CD14-positive monocyte (primary cell): Measurements from ENCODE around the gene BRAT1. TPM values are rescaled to one million over a fixed set of nuclear protein-coding genes. Genes with fewer than 3 reads are reported as not detected.

Source experiments
- DNase-seq, 3 donors: peaks; one replicate each; pipeline ENCODE4 v3.0.0-alpha.2; 2011 to 2022
- H2AFZ ChIP-seq: 2 replicates; pipeline ENCODE4 v1.6.0; 2012; ENCODE audit warnings: mild to moderate bottlenecking, low read depth, low read length, inconsistent platforms; ENCODE audit not compliant: insufficient read depth, poor library complexity, severe bottlenecking
- H3K27ac ChIP-seq, 2 donors: 1 replicate in 1 of 2; 2 replicates in 1 of 2; pipeline ENCODE4 v1.5.1; 2012 to 2013; ENCODE audit warnings: low read length in 2 of 2, control low read depth in 1 of 2, inconsistent platforms in 1 of 2, low read depth in 1 of 2, mild to moderate bottlenecking in 1 of 2
- H3K27me3 ChIP-seq, 2 donors: one replicate each; pipeline versions ENCODE4 v1.6.0 to v1.6.1; 2011 to 2013; ENCODE audit warnings: low read length in 2 of 2; ENCODE audit not compliant: control insufficient read depth in 2 of 2, insufficient read depth in 2 of 2
- H3K36me3 ChIP-seq, 2 donors: replicated peaks in 1 of 2; 1 replicate in 1 of 2; 2 replicates in 1 of 2; pipeline versions ENCODE4 v1.5.1 to v1.6.1; 2012 to 2013; ENCODE audit warnings: low read length in 2 of 2, control low read depth in 1 of 2, inconsistent platforms in 1 of 2, mild to moderate bottlenecking in 1 of 2; ENCODE audit not compliant: insufficient read depth in 2 of 2, control insufficient read depth in 1 of 2
- H3K4me1 ChIP-seq, 2 donors: 1 replicate in 1 of 2; 2 replicates in 1 of 2; pipeline versions ENCODE4 v1.5.1 to v1.6.1; 2012 to 2013; ENCODE audit warnings: low read length in 2 of 2, control low read depth in 1 of 2, inconsistent platforms in 1 of 2, mild to moderate bottlenecking in 1 of 2, moderate library complexity in 1 of 2; ENCODE audit not compliant: insufficient read depth in 2 of 2, control insufficient read depth in 1 of 2
- H3K4me2 ChIP-seq: replicated peaks from 2 replicates; pipeline ENCODE3; 2012; ENCODE audit warnings: low read length, moderate library complexity, mild to moderate bottlenecking; ENCODE audit not compliant: poor library complexity, severe bottlenecking; ENCODE audit errors: extremely low read depth
- H3K4me3 ChIP-seq, 3 experiments: fragments of 200-600 bp in 1 of 3; sonication (generic) in 1 of 3; replicated peaks in 1 of 3; 1 replicate in 2 of 3; 2 replicates in 1 of 3; pipeline ENCODE4 v1.5.1; 2011 to 2013; ENCODE audit warnings: low read length in 3 of 3, mild to moderate bottlenecking in 3 of 3, control low read depth in 2 of 3, low read depth in 2 of 3, inconsistent platforms in 1 of 3, moderate library complexity in 1 of 3
- H3K79me2 ChIP-seq: 2 replicates; pipeline ENCODE4 v1.6.0; 2012; ENCODE audit warnings: mild to moderate bottlenecking, control low read depth, inconsistent platforms, low read length, moderate library complexity; ENCODE audit not compliant: insufficient read depth
- H3K9ac ChIP-seq: 2 replicates; pipeline ENCODE4 v1.6.0; 2017; ENCODE audit warnings: low read length, mild to moderate bottlenecking; ENCODE audit not compliant: insufficient read depth, poor library complexity, severe bottlenecking
- H3K9me3 ChIP-seq, 2 donors: replicated peaks in 1 of 2; 1 replicate in 1 of 2; 2 replicates in 1 of 2; pipeline versions ENCODE4 v1.5.1 to v1.6.1; 2012 to 2013; ENCODE audit warnings: low read length in 2 of 2, control low read depth in 1 of 2; ENCODE audit not compliant: control insufficient read depth in 1 of 2, insufficient read depth in 1 of 2
- H4K20me1 ChIP-seq: 2 replicates; pipeline ENCODE4 v1.6.0; 2012; ENCODE audit warnings: mild to moderate bottlenecking, low read length, control low read depth, moderate library complexity; ENCODE audit not compliant: insufficient read depth
- H3K27ac Mint-ChIP-seq, 7 donors: one replicate each; pipeline ENCODE4 v1.8.0; 2020; ENCODE audit warnings: mild to moderate bottlenecking in 7 of 7, mixed read lengths in 7 of 7, moderate library complexity in 6 of 7, inconsistent platforms in 2 of 7
- H3K27me3 Mint-ChIP-seq, 3 donors: one replicate each; pipeline ENCODE4 v1.8.0; 2021 to 2022; ENCODE audit warnings: low read depth in 3 of 3, mild to moderate bottlenecking in 3 of 3, mixed read lengths in 3 of 3, moderate library complexity in 3 of 3, inconsistent platforms in 1 of 3
- H3K36me3 Mint-ChIP-seq, 2 donors: one replicate each; pipeline ENCODE4 v1.8.0; 2020; ENCODE audit warnings: mixed read lengths in 2 of 2, inconsistent platforms in 1 of 2, mild to moderate bottlenecking in 1 of 2
- H3K4me1 Mint-ChIP-seq: one replicate; pipeline ENCODE4 v1.8.0; 2020; ENCODE audit warnings: mild to moderate bottlenecking, mixed read lengths
- H3K4me3 Mint-ChIP-seq, 2 donors: one replicate each; pipeline ENCODE4 v1.8.0; 2020; ENCODE audit warnings: mild to moderate bottlenecking in 2 of 2, mixed read lengths in 2 of 2, moderate library complexity in 1 of 2
- H3K9me3 Mint-ChIP-seq, 7 donors: one replicate each; pipeline ENCODE4 v1.8.0; 2020 to 2022; ENCODE audit warnings: mixed read lengths in 7 of 7, mild to moderate bottlenecking in 6 of 7, moderate library complexity in 6 of 7, inconsistent platforms in 2 of 7
- CTCF ChIP-seq: fragments of 200-600 bp; IDR thresholded peaks from one replicate; pipeline ENCODE4 v1.8.0; 2022; ENCODE audit warnings: antibody characterized with exemption, mild to moderate bottlenecking
- WGBS: methylation state at CpG from one replicate; pipeline ENCODE4 v1.1.5; 2013; ENCODE audit warnings: missing lambda C conversion rate; ENCODE audit not compliant: insufficient coverage; 5-methylcytosine and 5-hydroxymethylcytosine counted together
- intact Hi-C, 2 donors: fragments of 100-400 bp; cut with micrococcal nuclease; formaldehyde crosslinking; loops; one replicate each; pipeline versions ENCODE4 v1.15.0 to v1.15.1; 2023
- polyA plus RNA-seq, 3 donors: library from polyadenylated mRNA; depleted of rRNA in 1 of 3; unstranded in 2 of 3; stranded (reverse) in 1 of 3; fragments of 300-500 nt in 2 of 3; fragments of >200 nt in 1 of 3; fragmentation: Illumina TruSeq in 2 of 3; gene quantifications; 1 replicate in 2 of 3; 2 replicates in 1 of 3; pipeline ENCODE4 v1.2.3, GENCODE V29; 2012 to 2021

Gene BRAT1
- polyA plus RNA-seq, 3 donors: 31.6 to 34.2 (median 32.5) TPM

DNA sequence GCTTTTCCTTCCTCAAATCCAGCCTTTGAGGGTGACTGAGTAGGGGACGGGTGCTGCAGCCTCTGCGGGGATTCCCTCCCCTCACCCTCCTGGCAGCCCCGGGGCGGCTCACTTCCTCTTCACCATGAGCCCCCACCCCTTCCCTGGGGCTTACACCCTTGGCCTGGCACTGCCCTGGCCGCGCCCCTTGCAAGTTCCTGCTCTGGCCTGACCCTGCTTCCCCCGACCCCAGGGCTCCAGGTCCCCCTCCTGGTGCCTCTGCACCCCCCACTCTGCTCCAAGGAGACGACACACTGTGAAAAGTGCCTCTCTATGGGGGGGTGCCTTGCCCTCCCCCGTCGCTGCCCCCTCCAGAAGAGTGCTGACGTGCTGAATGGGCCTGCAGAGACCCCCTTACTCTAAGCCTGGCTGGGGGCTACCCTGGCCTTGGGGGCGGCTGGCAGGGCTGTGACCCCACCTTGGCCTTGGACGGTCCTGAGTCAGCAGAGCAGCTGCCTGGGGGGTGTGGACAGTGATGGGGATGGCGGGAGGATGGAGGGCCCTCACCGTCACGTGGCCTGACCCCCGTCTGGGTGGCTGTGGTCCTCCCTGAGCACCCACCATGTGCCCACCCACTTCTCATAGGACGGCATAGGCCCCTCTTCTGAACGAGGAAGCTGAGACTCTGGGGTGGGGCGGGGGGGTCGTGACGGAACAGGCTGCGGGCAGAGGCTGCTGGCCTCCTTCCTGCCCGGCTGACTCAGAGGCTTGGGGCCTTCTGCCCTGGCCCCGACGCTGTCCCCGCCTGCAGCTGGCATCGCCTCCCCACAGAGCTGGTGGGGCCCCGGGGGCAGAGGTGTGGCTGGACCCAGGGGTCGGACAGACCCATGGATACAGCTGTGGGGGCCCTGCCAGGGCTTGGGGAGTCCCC lies 25.9 kb downstream of the BRAT1 start:
- under 1% methylated on average over 18 of the region's 30 CpGs for whole genome bisulfite sequencing
- H3K9ac ChIP-seq: peak overlapping the region; percentile 98

More for the DNA sequence above, 25.9 kb downstream of the BRAT1 start:
- H3K4me2 ChIP-seq: peak overlapping the region; percentile 97
- no peaks in the 10 kb centered on the region for H3K27me3 ChIP-seq
- peak overlapping the region; percentile 3 to 100 (median 25) for H3K4me3 ChIP-seq
- H2AFZ ChIP-seq: no peak overlapping the region
- intact Hi-C loops: loop anchor here in 1 of 2 donors (10.0 kb wide), 1 partner anchor 995 kb away; the partner anchor contains the start of gene MAFK
- no peak for TF ChIP-seq CTCF
- Mint-ChIP-seq H3K36me3 (peaks cover 30 to 43% of the 10 kb centered on the region in 2 donors), H3K9me3 (peaks cover 0 to 2% (median 0%) of the 10 kb centered on the region in 7 donors), H3K27me3 (peaks cover 0 to 3% (median 0%) of the 10 kb centered on the region in 3 donors), H3K4me3 (peak overlapping the region; percentile 71 to 84), H3K27ac (peak overlapping the region; percentile 99 to 100 (median 100)), H3K4me1 (peaks cover 65% of the 10 kb centered on the region)
- peak; percentile 98 to 99 (median 98) for DNase-seq
- peaks cover 79 to 80% of the 10 kb centered on the region in 2 donors for H3K4me1 ChIP-seq
- peak overlapping the region; percentile 99 to 100 for H3K27ac ChIP-seq
- H4K20me1 ChIP-seq: peaks cover 50% of the 10 kb centered on the region
- H3K79me2 ChIP-seq: peaks cover 40% of the 10 kb centered on the region
- no peaks in the 10 kb centered on the region for H3K9me3 ChIP-seq
- peaks cover 42% of the 10 kb centered on the region in 2 donors for H3K36me3 ChIP-seq
